Neural cell (in vitro differentiated cells): ENCODE results near the gene TDRD6. TPM values are rescaled to one million over a fixed set of nuclear protein-coding genes. Genes with fewer than 3 reads are reported as not detected.

Experiments
- polyA plus RNA-seq: library from polyadenylated mRNA; depleted of rRNA; stranded (reverse); fragments of >200 nt; gene quantifications from 2 replicates; pipeline ENCODE4 v1.2.3, GENCODE V29; 2014

Gene TDRD6
- polyA plus RNA-seq, 1 donor from 2014 or later = 0.92 TPM

Other genes starting within 250 kb of the TDRD6 start
- gene RCAN2, start 196.4 kb upstream of the TDRD6 start, polyA plus RNA-seq = 37.4 and 38.9 TPM in 2 replicates
- 1.4 and 2.0 TPM in 2 replicates for gene CYP39A1, start 35.1 kb upstream of the TDRD6 start, polyA plus RNA-seq
- 31.1 and 44.5 TPM in 2 replicates for gene SLC25A27, start 34.9 kb upstream of the TDRD6 start, polyA plus RNA-seq
- 0.35 TPM in 1 of 2 replicates, not detected in the other for gene PLA2G7, start 47.5 kb downstream of the TDRD6 start, polyA plus RNA-seq
- not detected in 2 replicates for gene ANKRD66, start 59.0 kb downstream of the TDRD6 start, polyA plus RNA-seq
- not detected in 2 replicates for gene MEP1A, start 105.5 kb downstream of the TDRD6 start, polyA plus RNA-seq
- gene ADGRF5, start 234.1 kb downstream of the TDRD6 start, polyA plus RNA-seq = not detected in 2 replicates